NCI-H2107 treated with DMSO at 0.1 percent for 48 hours (cell line): Measurements from ENCODE around the gene SORCS2.

Experiments used
- DNase-seq: peaks from one replicate; lab custom pipeline; 2025; ENCODE audit not compliant: unreplicated experiment; lab: John Stamatoyannopoulos, UW

The SORCS2 gene

DNA sequence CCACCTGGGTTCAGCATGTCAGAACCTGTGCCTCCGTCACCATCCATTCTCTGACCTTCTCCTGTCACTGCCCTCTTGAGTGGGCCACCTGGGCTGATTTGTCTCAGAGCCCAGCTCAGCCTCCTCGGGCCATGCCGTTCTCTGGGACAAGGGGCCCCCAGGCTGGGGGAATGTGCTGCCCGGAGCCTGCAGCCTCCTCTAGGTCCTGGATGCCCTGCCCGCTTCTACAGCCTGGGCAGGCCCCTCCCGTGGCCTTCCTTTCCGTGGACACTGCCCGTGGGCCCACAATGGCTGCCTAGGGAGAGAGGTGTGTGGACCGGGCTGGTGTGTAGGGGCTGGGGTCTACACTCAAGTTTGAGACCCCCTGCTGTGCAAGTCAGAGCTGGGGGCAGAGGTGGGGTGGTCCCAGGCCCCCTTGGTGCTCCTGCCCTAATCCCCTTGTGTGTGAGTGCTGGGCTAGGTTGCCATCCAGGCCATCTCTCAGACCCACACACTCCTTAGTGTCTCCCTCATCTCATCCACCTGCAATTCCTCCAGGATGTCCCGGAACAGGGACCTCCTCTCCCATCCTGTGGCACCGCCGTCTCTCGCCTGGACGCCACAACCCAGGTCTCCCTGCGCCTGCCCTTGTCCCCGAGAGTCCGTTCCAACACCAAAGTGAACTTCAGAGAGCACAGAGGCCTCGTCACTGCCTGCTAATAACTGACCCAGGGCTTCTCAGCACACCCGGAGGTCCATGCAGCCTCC lies 230.0 kb downstream of the SORCS2 start:
- no peak for DNase-seq

DNA sequence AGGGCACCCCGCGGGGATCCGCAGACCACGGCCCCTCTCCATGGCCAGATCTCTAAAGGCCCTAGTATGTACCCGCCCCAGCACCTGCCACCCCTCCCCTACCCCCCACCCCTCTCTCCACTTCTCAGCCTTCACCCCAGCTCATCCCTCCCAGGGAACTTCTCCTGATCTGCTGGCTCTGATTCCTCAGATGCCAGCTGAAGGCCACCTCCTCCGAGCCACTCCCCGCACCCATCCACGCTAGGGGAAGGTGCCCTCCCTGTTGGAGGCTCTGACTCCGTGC lies 230.5 kb downstream of the SORCS2 start:
- no peak for DNase-seq

DNA sequence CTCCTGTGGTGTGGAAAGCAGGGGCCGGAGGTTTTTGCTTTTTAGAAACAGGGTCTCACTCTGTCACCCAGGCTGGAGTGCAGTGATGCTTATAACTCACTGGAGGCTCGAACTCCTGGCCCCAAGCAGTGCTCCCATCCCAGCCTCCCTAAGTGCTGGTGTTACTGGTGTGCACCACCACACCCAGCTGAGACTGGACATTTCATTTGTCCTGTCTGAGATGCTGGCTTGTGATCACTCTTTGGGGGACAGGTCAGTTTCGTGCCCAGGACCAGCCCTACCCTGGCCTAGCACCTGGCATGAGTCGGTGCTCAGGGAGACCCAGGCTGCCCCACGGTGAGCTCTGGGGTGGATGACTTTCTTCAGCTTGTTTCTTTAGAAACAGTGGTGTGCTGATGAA lies 231.1 kb downstream of the SORCS2 start:
- DNase-seq: no peak

DNA sequence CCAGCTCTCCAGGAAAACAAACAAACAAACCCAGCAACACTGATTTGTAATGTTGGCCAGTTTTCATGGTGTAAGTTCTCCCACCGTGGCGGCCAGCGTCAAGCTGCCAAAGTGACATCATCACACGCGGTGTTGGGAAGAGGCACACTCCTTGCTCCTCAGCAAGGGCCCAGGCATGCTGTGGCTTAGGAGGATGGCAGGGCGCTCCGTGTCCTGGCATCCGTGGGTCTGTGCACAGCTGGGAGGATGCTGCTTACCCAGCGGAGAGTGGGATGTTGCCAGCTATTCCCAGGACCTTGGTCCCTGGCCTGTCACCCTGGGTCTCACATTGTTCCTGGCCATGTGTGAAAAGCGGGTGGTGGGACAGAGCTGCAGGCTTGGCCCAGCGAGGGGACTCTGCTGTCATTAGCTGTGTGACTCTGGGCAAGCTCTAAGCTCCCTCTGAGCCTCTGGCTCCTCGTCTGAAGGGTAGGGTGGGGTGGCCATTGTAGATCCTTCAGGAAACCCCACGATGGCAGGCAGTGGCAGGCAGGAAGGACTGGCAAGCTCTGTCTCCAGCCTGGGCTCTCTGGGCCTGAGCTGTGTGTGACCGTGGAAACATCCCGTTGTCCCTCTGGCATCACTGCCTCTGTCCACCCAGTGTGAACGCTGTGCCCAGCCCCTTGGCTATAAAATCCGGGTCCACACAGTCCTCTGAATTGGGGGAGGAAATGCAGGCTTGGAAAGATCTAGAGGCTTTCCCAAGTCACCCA lies 231.6 kb downstream of the SORCS2 start:
- no peak for DNase-seq

- no peak for DNase-seq
Observed at GRCh38 chr4:7424553-7425111, 232.3 kb downstream of the SORCS2 start.

DNA sequence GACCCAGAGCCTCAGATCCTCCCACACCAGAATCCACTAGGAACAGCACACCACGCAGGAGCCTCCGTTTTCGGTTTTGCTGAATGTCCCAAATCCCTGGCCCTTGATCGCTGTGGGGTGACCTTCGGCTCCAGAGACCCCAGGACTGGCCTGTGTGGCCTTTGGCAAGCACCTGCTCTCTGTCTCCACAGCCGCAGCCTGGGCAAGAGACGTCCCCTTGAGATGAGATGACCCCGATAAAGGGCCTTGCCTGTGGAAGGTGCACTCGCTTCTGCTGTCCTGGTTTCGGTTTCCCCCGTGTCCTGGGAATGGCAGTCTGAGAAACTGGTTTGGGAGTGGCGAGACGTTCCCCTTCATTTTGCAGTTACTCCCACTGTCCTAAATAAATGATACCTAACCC lies 232.8 kb downstream of the SORCS2 start:
- no peak for DNase-seq

GRCh38 chr4:7425591-7426468 lies 233.5 kb downstream of the SORCS2 start:
- no peak for DNase-seq

DNA sequence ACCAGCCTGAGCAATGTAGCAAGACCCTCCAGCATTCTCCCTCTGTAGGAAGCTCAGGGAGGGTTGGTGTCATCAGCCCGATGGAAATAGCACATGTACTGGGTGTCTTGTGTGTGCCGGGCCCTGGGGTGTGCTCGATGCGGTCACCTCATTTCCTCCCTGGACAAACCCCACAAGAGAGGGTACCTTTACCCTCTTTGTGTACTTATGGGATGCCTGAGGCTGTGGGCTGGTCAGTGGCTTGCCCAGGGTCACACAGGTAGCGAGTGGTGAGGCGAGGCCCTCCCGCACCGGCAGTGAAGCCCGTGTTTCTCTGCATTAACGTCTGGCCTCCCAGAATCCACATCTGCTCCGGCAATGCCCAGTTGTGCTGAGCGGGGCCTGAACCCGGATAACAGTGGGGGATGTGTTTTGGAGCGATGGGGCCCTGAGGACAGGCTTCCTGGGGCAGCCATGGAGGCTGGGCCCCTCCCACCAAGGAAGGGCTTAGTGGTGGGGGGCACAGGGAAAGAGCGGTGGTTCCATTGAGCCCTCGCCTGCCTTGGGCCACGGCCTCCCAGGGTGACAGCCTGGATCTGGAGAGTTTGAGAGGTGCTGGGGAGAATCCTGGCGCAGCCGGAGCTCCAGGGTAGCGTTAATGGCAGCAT lies 234.3 kb downstream of the SORCS2 start:
- DNase-seq: no peak

GRCh38 chr4:7427361-7427760 lies 235.0 kb downstream of the SORCS2 start:
- DNase-seq: no peak

DNA sequence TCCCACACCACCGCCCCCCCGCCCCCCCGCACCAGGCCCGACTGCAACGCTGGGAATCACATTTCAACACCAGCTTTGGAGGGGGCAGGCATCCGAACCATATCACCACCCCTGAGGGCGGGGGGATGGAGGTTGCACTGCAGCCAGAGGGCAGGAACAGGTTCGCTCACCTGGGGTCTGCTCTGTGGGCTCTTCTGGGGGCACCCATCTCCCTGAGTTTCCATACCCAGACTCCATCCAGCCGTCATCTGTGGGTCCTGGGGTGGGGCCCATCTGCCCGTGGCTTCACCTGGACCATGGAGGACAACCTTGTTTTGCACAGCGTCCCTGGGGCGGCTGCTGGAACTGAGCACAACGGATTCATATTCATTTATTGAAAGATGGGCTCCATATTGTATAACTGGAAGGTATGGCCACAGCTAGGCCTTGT lies 235.5 kb downstream of the SORCS2 start:
- DNase-seq: no peak

DNA sequence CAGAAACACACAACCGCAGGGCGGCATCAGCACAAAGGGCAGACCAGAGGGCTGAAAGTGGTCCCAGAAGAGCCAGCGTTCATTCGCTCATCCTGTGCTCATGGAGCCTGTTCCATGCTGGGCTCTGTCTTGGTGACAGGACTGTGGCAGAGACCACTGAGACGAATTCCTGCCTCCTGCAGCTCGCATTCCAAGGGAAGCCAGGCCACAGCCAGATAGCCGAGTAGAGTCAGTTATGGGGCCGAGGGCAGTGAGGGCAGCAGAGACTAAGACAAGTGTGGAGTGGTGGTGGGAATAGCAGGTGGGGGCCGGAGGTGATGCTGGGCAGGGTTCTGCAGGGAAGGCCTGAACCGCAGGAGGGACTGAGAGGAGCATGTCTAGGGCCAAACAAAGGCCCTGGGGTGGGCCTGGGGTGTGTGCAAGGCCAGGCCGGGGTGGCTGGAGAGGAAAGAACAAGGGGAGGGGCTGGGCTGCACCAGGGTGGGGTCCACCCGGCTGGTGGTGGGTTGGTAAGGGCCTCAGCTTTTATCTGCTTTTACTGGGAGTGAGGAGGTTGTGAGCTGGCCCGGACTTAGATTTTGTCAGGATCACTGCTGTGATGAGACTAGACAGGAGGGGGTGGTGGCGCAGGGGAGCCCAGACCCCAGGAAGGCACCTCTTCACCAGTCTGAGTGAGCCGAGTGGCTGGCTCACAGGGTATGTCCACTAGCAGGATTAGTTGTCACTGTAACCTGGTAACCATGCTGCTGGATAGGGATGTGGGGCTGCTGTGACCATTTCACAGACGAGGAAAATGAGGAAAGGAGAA lies 236.1 kb downstream of the SORCS2 start:
- no peak for DNase-seq

DNA sequence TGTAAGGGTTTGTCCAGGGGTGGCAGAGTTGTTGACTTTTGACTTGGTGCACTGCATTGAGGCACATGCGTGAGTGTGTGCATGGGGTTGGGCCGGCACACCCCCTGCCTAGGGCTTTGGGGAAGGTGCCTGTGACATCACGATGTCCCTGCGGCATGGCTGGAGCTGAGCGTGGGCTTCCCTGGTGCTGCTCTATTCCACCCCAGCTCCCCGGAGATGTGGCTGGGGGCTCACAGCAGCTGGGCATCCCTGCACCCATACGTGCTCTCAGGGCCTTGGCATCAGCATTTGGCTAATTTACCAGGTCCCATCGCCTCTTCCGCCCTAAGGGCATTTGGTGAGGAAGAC lies 236.7 kb downstream of the SORCS2 start:
- no peak for DNase-seq

DNA sequence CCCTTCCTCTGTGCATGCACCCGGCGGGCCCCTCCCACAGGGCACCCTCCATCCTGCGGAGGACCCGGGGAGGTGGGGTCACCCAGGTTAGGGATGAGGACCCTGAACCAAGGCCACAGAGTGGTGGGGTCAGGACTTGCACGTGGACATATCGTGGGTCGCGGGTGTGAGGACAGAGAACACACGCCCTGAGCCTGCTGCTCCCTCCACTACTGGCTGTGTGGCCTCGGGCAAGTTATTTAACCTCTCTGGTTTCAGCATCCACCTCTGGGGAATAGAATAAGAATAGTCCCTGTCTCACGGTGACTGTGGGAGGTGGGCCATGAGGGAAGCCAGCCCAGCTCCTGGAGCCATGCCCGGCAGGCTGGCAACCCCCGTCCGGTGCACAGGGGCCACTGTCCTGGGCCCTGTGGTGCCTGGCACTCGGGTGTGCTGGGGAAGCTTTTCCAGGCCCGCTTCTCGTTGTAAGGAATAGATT lies 237.3 kb downstream of the SORCS2 start:
- DNase-seq: no peak

DNA sequence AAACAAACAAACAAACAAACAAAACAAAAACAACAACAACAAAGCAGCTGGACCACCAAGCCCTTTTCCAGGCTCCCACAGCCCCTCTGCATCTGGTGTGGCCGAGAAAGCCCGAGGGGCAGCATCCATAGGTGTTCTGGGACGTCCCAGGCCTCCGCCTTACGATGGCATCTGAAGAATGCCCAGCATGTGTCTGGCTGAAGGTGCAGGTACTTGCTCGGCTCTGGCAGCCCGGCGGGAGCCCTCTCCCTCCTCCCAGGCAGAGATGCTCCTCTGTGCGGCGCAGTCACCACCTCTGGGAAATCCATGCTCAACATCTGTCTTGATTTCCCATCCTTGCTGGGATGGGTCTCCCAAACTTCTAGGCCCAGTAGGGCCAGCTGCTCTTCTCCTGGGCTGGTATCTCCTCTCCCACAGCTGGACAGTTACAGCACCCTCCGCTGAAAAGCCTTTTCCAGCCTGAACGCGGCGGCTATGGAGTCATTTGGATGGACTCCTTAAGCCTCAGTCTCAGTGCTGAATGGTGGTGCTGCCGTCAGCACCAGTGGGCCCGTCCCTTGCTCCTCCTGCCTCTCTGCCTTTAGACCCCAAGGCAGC lies 238.1 kb downstream of the SORCS2 start:
- no peak for DNase-seq

DNA sequence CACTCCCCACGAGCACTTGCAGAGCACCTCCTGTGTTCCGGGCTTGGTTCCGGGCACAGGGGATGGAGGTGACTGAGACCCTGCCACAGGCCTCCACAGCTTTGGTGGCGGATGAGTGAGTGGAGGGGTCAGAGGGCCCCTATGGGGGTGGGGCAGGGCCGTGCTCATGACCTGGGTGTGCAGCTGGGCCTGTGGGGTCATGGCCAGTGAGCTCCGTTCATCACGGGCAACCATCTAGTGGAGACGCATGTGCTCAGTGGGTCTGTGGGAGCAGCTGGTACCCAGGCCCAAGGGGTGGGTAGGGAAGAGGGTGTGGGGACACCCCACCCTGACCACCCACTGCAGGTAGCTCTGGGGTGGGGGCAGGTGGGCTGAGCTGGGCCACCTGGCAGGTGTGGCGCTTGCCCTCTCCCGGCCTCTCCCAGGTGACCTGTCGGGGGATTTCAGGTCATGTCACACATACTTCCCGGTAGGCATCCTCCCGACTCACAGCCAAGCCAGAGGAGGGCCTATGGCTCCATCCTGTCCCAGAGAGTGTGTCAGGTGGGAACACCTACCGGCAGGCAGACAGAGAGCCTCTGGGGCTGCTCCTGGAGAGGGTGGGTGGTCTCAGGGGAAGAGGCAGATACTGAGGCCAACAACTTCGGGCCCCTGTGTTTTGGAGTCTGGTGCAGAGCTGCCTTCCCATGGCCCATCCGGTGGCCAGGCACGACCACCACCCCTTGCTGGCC lies 238.8 kb downstream of the SORCS2 start:
- DNase-seq: no peak

DNA sequence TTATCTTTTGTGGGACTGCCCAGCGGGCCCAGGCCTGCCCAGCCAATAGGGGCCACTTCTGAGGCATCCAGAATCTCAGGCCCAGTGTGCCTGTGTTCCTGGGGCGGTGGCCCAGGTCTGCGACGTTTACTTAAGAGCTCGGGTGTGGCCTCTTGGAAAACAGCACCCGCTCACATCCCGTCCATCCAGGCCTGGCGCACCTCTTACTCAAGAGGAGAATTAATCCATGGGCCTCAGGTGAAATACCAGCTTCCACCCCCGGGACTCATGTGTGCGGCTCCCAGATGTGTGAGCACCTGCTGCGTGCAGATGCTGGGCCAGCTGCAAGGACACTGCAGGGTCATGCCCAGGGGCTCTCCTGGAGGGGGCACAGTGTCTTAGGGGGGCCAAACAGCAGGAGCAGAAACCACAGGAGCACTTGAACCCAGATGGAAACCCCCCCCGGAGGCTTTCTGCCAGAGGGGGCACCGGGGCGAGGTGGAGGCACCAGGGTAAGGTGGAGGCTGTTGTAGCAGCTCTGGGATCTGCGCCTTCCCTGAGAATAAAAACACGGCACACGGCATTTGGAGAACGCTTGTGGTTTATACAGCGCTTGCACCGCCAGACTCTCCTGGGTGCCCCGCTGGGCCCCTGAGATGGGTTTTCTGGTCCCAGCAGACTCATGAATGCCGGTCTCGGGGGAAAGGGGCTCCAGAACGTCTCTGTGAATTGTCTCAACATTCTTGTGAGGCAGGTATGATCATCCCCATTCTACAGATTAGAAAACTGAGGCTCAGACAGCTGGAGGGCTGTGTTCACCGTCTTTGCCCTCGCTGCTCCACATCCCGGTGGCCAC lies 239.6 kb downstream of the SORCS2 start:
- DNase-seq: no peak

DNA sequence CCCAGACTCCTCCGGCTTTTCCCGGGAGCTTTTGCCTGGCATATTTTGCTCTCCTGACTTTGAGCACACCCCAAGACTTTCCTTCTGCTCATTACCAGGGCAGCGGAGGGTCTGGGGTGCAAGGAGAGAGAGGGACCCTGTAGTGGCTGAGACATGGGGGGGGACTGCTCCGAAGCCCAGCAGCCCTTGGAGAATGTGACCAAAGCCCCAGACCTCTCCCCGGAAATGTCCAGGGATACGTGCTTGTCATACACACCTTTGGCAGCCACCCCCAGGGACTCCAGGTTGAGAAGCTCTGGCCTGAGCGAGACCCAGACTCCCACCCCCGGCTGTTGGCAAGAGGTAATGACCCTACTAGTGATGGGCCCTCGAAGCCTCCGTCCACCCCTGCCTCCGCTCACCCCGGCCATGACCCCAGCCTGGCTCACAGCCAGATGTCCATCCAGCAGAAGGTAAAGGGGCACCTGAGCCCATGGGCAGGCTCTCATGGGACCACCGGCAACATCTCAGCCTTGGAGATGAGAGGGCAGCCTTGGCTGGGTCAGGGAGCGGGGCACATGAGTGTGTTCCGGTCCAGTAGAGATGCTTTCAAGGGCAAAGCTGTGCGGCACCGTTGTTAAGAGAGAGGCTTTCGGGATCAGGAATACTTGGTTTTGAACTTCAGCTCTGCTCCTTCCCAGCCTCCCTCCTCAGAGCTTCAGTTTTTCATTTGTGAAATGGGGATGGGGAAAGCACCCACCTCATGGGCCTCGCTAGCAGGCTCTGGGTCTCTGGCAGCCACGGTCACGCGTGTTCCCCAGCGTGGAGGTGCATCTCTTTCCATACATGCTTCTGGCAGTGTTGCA lies 240.4 kb downstream of the SORCS2 start:
- DNase-seq: no peak
